Measurements from ENCODE around the gene PHGDH. TPM values are rescaled to one million over a fixed set of nuclear protein-coding genes. Genes with fewer than 3 reads are reported as not detected.

The PHGDH gene
- total and polyA plus RNA-seq, 2 of the 13 experiments (the other 11 are each of a cell fraction or from before 2014, with no cell fraction given): 95.8 to 133 TPM

DNA sequence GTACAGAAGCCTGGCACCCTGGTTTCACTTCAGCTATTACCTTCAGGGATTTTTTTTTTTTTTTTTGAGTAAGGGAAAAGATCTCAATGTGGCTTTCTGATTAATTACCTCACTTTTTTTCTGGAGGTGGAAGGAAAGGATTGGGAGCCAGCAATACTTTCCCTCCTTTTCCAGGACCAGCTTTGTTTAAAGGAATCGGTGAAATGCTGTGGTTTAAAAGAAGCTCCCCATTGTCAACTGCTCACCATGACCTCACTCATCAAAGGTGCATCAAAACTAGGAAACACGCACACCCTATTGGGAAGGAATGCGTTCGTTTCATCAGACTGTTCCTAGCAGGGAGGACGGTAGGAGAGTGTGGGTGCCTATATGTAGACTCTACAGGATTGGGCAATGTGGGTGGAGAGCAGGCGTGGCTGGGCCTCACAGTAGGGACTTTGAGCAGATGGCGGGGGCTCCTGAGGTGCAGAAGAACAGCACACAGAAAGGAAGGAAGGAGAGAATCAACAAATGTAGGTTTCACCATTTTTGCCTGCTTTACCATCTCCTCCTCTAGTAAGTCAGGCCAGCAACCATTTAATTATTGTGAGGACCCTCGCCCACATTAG is 13.0 kb downstream of the PHGDH start (continued):
- TF ChIP-seq ZNF629 (CRISPR knock-in tag; conservative IDR thresholded peaks at IDR 0.05) (peak; percentile 13; the same call in 1 of the 2 replicates), ESRRA (CRISPR knock-in tag; IDR thresholded peaks at IDR 0.05; ENCODE audit: low read depth) (peak; percentile 72; the same call in 1 of the 2 replicates), TGIF2 (CRISPR knock-in tag; IDR thresholded peaks at IDR 0.05) (no peak), ZNF354B (CRISPR knock-in tag; IDR thresholded peaks at IDR 0.05) (no peak), ZNF605 (CRISPR knock-in tag; IDR thresholded peaks at IDR 0.05) (0 out of 2 replicates have a peak, but pooled peaks have one; percentile 2), FOXP1 (IDR thresholded peaks at IDR 0.05) (peak; percentile 36; the same call in 1 of the 2 replicates), FOXP1 (CRISPR knock-in tag; IDR thresholded peaks at IDR 0.05) (peak; percentile 69), RCOR2 (CRISPR knock-in tag; IDR thresholded peaks at IDR 0.05) (peak; percentile 74; the same call in 1 of the 2 replicates), FOXA3 (CRISPR knock-in tag; IDR thresholded peaks at IDR 0.05) (peak; percentile 80), ZMYM4 (CRISPR knock-in tag; IDR thresholded peaks at IDR 0.05) (peak; percentile 84), MZF1 (CRISPR knock-in tag; IDR thresholded peaks at IDR 0.05; ENCODE audit: borderline replicate concordance) (no peak), ZSCAN9 (CRISPR knock-in tag; IDR thresholded peaks at IDR 0.05; ENCODE audit: borderline replicate concordance) (peak; percentile 61; the same call in 1 of the 2 replicates), NR2F2 (IDR thresholded peaks at IDR 0.05; ENCODE audit: borderline replicate concordance, low read depth) (no peak; the same call in 1 of the 2 replicates), ZSCAN29 (CRISPR knock-in tag; conservative IDR thresholded peaks at IDR 0.05) (0 out of 2 replicates have a peak, but pooled peaks have one; percentile 49), ZNF570 (CRISPR knock-in tag; IDR thresholded peaks at IDR 0.05; ENCODE audit: borderline replicate concordance) (no peak)
- TF ChIP-seq, protein P1, sequence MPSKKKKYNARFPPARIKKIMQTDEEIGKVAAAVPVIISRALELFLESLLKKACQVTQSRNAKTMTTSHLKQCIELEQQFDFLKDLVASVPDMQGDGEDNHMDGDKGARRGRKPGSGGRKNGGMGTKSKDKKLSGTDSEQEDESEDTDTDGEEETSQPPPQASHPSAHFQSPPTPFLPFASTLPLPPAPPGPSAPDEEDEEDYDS (CRISPR knock-in tag; IDR thresholded peaks at IDR 0.05): peak; percentile 96
- TF ChIP-seq, protein P2, sequence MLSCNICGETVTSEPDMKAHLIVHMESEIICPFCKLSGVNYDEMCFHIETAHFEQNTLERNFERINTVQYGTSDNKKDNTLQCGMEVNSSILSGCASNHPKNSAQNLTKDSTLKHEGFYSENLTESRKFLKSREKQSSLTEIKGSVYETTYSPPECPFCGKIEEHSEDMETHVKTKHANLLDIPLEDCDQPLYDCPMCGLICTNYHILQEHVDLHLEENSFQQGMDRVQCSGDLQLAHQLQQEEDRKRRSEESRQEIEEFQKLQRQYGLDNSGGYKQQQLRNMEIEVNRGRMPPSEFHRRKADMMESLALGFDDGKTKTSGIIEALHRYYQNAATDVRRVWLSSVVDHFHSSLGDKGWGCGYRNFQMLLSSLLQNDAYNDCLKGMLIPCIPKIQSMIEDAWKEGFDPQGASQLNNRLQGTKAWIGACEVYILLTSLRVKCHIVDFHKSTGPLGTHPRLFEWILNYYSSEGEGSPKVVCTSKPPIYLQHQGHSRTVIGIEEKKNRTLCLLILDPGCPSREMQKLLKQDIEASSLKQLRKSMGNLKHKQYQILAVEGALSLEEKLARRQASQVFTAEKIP (CRISPR knock-in tag; IDR thresholded peaks at IDR 0.05; ENCODE audit: borderline replicate concordance): no peak
- TF ChIP-seq, protein P3, sequence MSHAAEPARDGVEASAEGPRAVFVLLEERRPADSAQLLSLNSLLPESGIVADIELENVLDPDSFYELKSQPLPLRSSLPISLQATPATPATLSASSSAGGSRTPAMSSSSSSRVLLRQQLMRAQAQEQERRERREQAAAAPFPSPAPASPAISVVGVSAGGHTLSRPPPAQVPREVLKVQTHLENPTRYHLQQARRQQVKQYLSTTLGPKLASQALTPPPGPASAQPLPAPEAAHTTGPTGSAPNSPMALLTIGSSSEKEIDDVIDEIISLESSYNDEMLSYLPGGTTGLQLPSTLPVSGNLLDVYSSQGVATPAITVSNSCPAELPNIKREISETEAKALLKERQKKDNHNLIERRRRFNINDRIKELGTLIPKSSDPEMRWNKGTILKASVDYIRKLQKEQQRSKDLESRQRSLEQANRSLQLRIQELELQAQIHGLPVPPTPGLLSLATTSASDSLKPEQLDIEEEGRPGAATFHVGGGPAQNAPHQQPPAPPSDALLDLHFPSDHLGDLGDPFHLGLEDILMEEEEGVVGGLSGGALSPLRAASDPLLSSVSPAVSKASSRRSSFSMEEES (CRISPR knock-in tag; IDR thresholded peaks at IDR 0.05): no peak
- TF ChIP-seq, protein P4, sequence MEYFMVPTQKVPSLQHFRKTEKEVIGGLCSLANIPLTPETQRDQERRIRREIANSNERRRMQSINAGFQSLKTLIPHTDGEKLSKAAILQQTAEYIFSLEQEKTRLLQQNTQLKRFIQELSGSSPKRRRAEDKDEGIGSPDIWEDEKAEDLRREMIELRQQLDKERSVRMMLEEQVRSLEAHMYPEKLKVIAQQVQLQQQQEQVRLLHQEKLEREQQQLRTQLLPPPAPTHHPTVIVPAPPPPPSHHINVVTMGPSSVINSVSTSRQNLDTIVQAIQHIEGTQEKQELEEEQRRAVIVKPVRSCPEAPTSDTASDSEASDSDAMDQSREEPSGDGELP (IDR thresholded peaks at IDR 0.05; ENCODE audit: borderline replicate concordance, low read depth): peak; percentile 35; the same call in 1 of the 2 replicates
- TF ChIP-seq, protein P5, sequence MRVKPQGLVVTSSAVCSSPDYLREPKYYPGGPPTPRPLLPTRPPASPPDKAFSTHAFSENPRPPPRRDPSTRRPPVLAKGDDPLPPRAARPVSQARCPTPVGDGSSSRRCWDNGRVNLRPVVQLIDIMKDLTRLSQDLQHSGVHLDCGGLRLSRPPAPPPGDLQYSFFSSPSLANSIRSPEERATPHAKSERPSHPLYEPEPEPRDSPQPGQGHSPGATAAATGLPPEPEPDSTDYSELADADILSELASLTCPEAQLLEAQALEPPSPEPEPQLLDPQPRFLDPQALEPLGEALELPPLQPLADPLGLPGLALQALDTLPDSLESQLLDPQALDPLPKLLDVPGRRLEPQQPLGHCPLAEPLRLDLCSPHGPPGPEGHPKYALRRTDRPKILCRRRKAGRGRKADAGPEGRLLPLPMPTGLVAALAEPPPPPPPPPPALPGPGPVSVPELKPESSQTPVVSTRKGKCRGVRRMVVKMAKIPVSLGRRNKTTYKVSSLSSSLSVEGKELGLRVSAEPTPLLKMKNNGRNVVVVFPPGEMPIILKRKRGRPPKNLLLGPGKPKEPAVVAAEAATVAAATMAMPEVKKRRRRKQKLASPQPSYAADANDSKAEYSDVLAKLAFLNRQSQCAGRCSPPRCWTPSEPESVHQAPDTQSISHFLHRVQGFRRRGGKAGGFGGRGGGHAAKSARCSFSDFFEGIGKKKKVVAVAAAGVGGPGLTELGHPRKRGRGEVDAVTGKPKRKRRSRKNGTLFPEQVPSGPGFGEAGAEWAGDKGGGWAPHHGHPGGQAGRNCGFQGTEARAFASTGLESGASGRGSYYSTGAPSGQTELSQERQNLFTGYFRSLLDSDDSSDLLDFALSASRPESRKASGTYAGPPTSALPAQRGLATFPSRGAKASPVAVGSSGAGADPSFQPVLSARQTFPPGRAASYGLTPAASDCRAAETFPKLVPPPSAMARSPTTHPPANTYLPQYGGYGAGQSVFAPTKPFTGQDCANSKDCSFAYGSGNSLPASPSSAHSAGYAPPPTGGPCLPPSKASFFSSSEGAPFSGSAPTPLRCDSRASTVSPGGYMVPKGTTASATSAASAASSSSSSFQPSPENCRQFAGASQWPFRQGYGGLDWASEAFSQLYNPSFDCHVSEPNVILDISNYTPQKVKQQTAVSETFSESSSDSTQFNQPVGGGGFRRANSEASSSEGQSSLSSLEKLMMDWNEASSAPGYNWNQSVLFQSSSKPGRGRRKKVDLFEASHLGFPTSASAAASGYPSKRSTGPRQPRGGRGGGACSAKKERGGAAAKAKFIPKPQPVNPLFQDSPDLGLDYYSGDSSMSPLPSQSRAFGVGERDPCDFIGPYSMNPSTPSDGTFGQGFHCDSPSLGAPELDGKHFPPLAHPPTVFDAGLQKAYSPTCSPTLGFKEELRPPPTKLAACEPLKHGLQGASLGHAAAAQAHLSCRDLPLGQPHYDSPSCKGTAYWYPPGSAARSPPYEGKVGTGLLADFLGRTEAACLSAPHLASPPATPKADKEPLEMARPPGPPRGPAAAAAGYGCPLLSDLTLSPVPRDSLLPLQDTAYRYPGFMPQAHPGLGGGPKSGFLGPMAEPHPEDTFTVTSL (CRISPR knock-in tag; IDR thresholded peaks at IDR 0.05; ENCODE audit: borderline replicate concordance): peak; percentile 71; the same call in 1 of the 2 replicates

Data from HepG2 (cell line).